Measurements from ENCODE around the gene RETNLB. TPM values are rescaled to one million over a fixed set of nuclear protein-coding genes. Genes with fewer than 3 reads are reported as not detected.

The RETNLB gene
- total RNA-seq, 5 donors from 2014 or later (not counting 1 experiment from before 2014, with no cell fraction given) = 0.50 TPM; not detected in 4

DNA sequence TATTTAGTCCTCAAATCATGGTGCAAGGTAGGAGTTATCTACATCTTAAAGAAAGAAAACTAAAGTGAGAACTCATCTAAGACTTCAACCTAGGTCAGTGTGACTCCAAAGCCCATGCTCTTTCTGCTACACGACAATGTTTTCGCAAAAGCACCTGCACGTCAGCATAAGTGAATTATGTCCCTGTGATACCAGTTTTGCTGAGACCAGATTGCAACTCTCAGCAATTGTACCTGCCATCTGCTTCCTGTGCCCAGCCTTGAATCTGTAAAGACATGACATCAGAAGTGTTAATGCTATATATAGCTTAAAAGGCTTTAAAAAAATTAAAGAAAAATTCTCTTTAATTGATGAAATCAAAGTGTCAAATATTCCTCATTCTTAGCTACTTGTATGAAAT, 43.4 kb downstream of the RETNLB start:
- Mint-ChIP-seq H3K36me3 (no peaks in the 10 kb centered on the region), H3K4me3 (no peak overlapping the region)
- DNase-seq = no peak

DNA sequence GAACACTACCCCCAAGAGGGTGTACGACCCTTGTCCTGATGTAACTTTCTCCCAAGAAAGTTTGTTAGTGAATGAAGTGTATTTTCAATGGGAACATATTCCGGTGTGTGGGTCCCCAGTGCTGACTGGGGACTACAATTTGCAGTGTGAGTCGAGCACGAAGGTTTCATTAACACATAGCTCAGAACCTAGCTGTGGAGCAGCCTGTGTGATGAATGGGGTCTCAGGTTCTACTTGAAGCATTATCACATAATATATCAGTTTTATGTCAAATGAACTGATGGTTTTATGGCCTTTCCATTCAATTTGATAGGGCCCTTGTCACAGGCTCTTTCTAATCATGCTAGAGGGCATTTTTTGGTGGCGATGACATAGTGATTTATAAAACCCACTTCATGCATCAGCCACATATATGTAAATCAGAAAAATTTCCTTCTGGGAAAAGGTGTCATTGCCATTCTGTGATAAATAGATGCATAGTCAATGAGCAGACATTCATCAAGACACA, 44.1 kb downstream of the RETNLB start:
- Mint-ChIP-seq H3K4me3 (no peak overlapping the region), H3K36me3 (no peaks in the 10 kb centered on the region), H3K27me3 (no peaks in the 10 kb centered on the region), H3K9me3 (peaks cover 0 to 3% (median 0%) of the 10 kb centered on the region in 3 donors), H3K4me1 (no peaks in the 10 kb centered on the region), H3K27ac (no peak overlapping the region)
- CTCF ChIA-PET = no interaction called here
- 40% methylated on average over 1 of the region's 5 CpGs for WGBS (ENCODE audit: insufficient coverage)
- Histone ChIP-seq H3K4me1 (ENCODE audit: control insufficient read depth in 1 of 2, extremely low read depth in 1 of 2, insufficient read depth in 2 of 2, low read length in 2 of 2) (no peaks in the 10 kb centered on the region), H3K27ac (ENCODE audit: low read length) (no peak overlapping the region), H3K4me3 (ENCODE audit: control insufficient read depth in 1 of 2, extremely low read depth in 1 of 2, low read length in 1 of 2) (no peak overlapping the region), H3K9me3 (no peaks in the 10 kb centered on the region), H3K27me3 (replicated peaks in 1 of 2; ENCODE audit: control insufficient read depth in 2 of 2, extremely low read depth in 1 of 2, insufficient read depth in 2 of 2, low read length in 1 of 2) (no peaks in the 10 kb centered on the region), H3K36me3 (ENCODE audit: control insufficient read depth in 2 of 2, extremely low read depth in 1 of 2, insufficient read depth in 1 of 2, low read length in 1 of 2) (no peaks in the 10 kb centered on the region)
- POLR2A ChIA-PET = no interaction called here
- ATAC-seq (replicated peaks in 1 of 4) (no peak), DNase-seq (no peak)

More for the DNA sequence above, 43.4 kb downstream of the RETNLB start:
- 80% methylated on average over 3 of the region's 3 CpGs for WGBS (ENCODE audit: insufficient coverage)
- Histone ChIP-seq H3K9me3 (no peaks in the 10 kb centered on the region), H3K4me1 (ENCODE audit: control insufficient read depth in 1 of 2, extremely low read depth in 1 of 2, insufficient read depth in 2 of 2, low read length in 2 of 2) (no peaks in the 10 kb centered on the region), H3K36me3 (ENCODE audit: control insufficient read depth in 2 of 2, extremely low read depth in 1 of 2, insufficient read depth in 1 of 2, low read length in 1 of 2) (no peaks in the 10 kb centered on the region), H3K4me3 (ENCODE audit: control insufficient read depth in 1 of 2, extremely low read depth in 1 of 2, low read length in 1 of 2) (no peak overlapping the region), H3K27me3 (replicated peaks in 1 of 2; ENCODE audit: control insufficient read depth in 2 of 2, extremely low read depth in 1 of 2, insufficient read depth in 2 of 2, low read length in 1 of 2) (no peaks in the 10 kb centered on the region), H3K27ac (ENCODE audit: low read length) (no peak overlapping the region)
- ChIA-PET CTCF (no interaction called here), POLR2A (no interaction called here)
- Mint-ChIP-seq H3K9me3 (peaks cover 0 to 3% (median 0%) of the 10 kb centered on the region in 3 donors), H3K4me1 (no peaks in the 10 kb centered on the region), H3K27ac (no peak overlapping the region), H3K27me3 (no peaks in the 10 kb centered on the region)
- no peak for ATAC-seq (replicated peaks in 1 of 4)

Other genes with a start within 250 kb of the RETNLB start
- under 1 TPM in 4 of 5 donors, not detected in 1; 0.07 to 0.18 (median 0.11) TPM for gene MYH15, start 246.8 kb downstream of the RETNLB start, total RNA-seq
- 1 to 10 TPM; 2.5 to 5.1 (median 4.5) TPM for gene CIP2A, start 168.0 kb downstream of the RETNLB start, total RNA-seq
- gene DZIP3, start 167.7 kb downstream of the RETNLB start, total RNA-seq = 10 to 100 TPM in 4 of 5 donors, 1 to 10 TPM in 1; 9.3 to 19.9 (median 10.9) TPM
- 100 to 1,000 TPM in 3 of 5 donors, 10 to 100 TPM in 2; 91.3 to 146 (median 113) TPM for gene TRAT1, start 65.4 kb upstream of the RETNLB start, total RNA-seq
- not detected for gene GUCA1C, start 196.5 kb upstream of the RETNLB start, total RNA-seq